OCI-LY1 (cell line): ENCODE measurements around the gene STAM.

ENCODE experiments used
- H2AFZ ChIP-seq: fragments of 200-600 bp; sonication (generic), shearing (Covaris generic); 2 replicates; pipeline ENCODE4 v1.6.0; 2014; ENCODE audit warnings: antibody characterized with exemption, mild to moderate bottlenecking, low read length
- H3F3A ChIP-seq: fragments of 200-600 bp; sonication (generic), shearing (Covaris generic); 2 replicates; pipeline ENCODE4 v1.6.0; 2014; ENCODE audit warnings: mild to moderate bottlenecking, antibody characterized with exemption, low read length, moderate library complexity; ENCODE audit not compliant: insufficient read depth
- H3K27ac ChIP-seq: fragments of 200-600 bp; sonication (generic); 2 replicates; pipeline ENCODE4 v1.5.1; 2014; ENCODE audit warnings: low read length, mixed run types, mild to moderate bottlenecking, low read depth; ENCODE audit not compliant: poor library complexity, severe bottlenecking
- H3K27me3 ChIP-seq: fragments of 200-600 bp; sonication (generic); 2 replicates; pipeline ENCODE4 v1.6.0; 2014; ENCODE audit warnings: antibody characterized with exemption, mild to moderate bottlenecking, low read length, moderate library complexity; ENCODE audit not compliant: insufficient read depth
- H3K36me3 ChIP-seq: fragments of 200-600 bp; sonication (generic); 2 replicates; pipeline ENCODE4 v1.6.1; 2014; ENCODE audit warnings: mild to moderate bottlenecking, antibody characterized with exemption, low read length, moderate library complexity, mixed read lengths; ENCODE audit not compliant: insufficient read depth
- H3K4me1 ChIP-seq: fragments of 200-600 bp; sonication (generic); 2 replicates; pipeline ENCODE4 v1.5.1; 2014; ENCODE audit warnings: mild to moderate bottlenecking, low read length, moderate library complexity; ENCODE audit not compliant: insufficient read depth, severe bottlenecking
- H3K4me2 ChIP-seq: fragments of 200-600 bp; sonication (generic), shearing (Covaris generic); 2 replicates; pipeline ENCODE4 v1.6.1; 2014; ENCODE audit warnings: low read length
- H3K4me3 ChIP-seq: fragments of 200-600 bp; sonication (generic); 2 replicates; pipeline ENCODE4 v1.5.1; 2014; ENCODE audit warnings: low read length, low read depth, mild to moderate bottlenecking, mixed read lengths; ENCODE audit not compliant: poor library complexity, severe bottlenecking
- H3K79me2 ChIP-seq: fragments of 200-600 bp; shearing (Covaris generic); 2 replicates; pipeline ENCODE4 v1.6.1; 2016; ENCODE audit warnings: mixed run types, low read length, mixed read lengths; ENCODE audit not compliant: insufficient read depth
- H3K9ac ChIP-seq: fragments of 200-600 bp; sonication (generic), shearing (Covaris generic); 2 replicates; pipeline ENCODE4 v1.6.1; 2014; ENCODE audit warnings: mild to moderate bottlenecking, low read length, mixed read lengths
- H3K9me2 ChIP-seq: fragments of 200-600 bp; sonication (generic), shearing (Covaris generic); 2 replicates; pipeline ENCODE4 v1.6.1; 2014; ENCODE audit warnings: low read depth, mild to moderate bottlenecking, low read length, mixed read lengths
- H3K9me3 ChIP-seq: fragments of 200-600 bp; shearing (Covaris generic); 2 replicates; pipeline ENCODE4 v1.6.1; 2014; ENCODE audit warnings: low read length, mixed read lengths
- H4K20me1 ChIP-seq: fragments of 200-600 bp; sonication (generic), shearing (Covaris generic); 2 replicates; pipeline ENCODE4 v1.6.0; 2016; ENCODE audit warnings: mild to moderate bottlenecking, low read length; ENCODE audit not compliant: insufficient read depth
- EZH2 ChIP-seq: fragments of 200-600 bp; sonication (generic), shearing (Covaris generic); IDR thresholded peaks from 2 replicates; pipeline ENCODE4 v1.8.0; 2017; ENCODE audit warnings: borderline replicate concordance, mixed run types, mild to moderate bottlenecking, antibody characterized with exemption, low read length, moderate library complexity, mixed read lengths
- TF ChIP-seq, protein P1 (sequence below): fragments of 200-600 bp; sonication (generic), shearing (Covaris generic); IDR thresholded peaks from 2 replicates; pipeline ENCODE4 v1.5.1; 2017; ENCODE audit warnings: mild to moderate bottlenecking, antibody characterized with exemption, low read length, moderate library complexity, mixed read lengths

STAM gene

DNA sequence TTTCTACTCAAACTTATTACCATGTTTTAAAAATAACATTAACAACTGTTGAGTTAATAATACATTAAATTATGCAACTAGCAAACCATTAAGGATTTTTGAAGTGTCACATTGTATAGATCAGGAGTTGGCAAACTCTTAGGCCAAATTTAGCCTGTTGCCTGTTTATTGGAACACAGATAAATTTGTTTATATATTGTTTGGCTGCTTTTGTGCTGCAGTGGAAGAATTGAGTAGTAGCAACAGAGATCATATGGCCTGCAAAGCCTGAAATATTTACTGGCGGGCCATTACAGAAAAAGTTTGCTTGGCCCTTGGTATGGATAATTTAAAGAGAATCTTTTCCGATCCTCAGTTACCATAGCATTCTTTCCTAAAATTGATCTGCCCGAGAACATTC is 57.4 kb downstream of the STAM start:
- TF ChIP-seq EZH2, result no peak
- TF ChIP-seq, protein P1, sequence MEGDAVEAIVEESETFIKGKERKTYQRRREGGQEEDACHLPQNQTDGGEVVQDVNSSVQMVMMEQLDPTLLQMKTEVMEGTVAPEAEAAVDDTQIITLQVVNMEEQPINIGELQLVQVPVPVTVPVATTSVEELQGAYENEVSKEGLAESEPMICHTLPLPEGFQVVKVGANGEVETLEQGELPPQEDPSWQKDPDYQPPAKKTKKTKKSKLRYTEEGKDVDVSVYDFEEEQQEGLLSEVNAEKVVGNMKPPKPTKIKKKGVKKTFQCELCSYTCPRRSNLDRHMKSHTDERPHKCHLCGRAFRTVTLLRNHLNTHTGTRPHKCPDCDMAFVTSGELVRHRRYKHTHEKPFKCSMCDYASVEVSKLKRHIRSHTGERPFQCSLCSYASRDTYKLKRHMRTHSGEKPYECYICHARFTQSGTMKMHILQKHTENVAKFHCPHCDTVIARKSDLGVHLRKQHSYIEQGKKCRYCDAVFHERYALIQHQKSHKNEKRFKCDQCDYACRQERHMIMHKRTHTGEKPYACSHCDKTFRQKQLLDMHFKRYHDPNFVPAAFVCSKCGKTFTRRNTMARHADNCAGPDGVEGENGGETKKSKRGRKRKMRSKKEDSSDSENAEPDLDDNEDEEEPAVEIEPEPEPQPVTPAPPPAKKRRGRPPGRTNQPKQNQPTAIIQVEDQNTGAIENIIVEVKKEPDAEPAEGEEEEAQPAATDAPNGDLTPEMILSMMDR, result no peak
- Histone ChIP-seq H3K9ac (no peak overlapping the region), H3K27me3 (no peaks in the 10 kb centered on the region), H3K4me2 (no peak overlapping the region), H3K36me3 (peaks cover 30% of the 10 kb centered on the region), H4K20me1 (no peaks in the 10 kb centered on the region), H3F3A (no peaks in the 10 kb centered on the region), H3K79me2 (no peaks in the 10 kb centered on the region), H2AFZ (no peak overlapping the region), H3K27ac (no peak overlapping the region), H3K9me2 (no peaks in the 10 kb centered on the region), H3K4me1 (no peaks in the 10 kb centered on the region), H3K9me3 (no peaks in the 10 kb centered on the region), H3K4me3 (no peak overlapping the region)

- no peaks in the 10 kb centered on the region for H3K9me3 ChIP-seq
- no peak for TF ChIP-seq EZH2
- TF ChIP-seq, protein P1, result no peak
- H3K79me2 ChIP-seq, result no peaks in the 10 kb centered on the region
- no peak overlapping the region for H3K4me2 ChIP-seq
- peaks cover 26% of the 10 kb centered on the region for H3K36me3 ChIP-seq
- H3K4me3 ChIP-seq, result no peak overlapping the region
- H3K27ac ChIP-seq, result no peak overlapping the region
- no peaks in the 10 kb centered on the region for H3K4me1 ChIP-seq
- H3F3A ChIP-seq, result no peaks in the 10 kb centered on the region
- no peak overlapping the region for H2AFZ ChIP-seq
- no peak overlapping the region for H3K9ac ChIP-seq
- no peaks in the 10 kb centered on the region for H3K27me3 ChIP-seq
- H4K20me1 ChIP-seq, result no peaks in the 10 kb centered on the region
- no peaks in the 10 kb centered on the region for H3K9me2 ChIP-seq
Measured at GRCh38 chr10:17703706-17704105, 59.8 kb downstream of the STAM start.

- Histone ChIP-seq H3K79me2 (no peaks in the 10 kb centered on the region), H3K9me3 (no peaks in the 10 kb centered on the region), H3K27ac (no peak overlapping the region), H3K36me3 (peaks cover 22% of the 10 kb centered on the region), H3K4me3 (no peak overlapping the region), H3K4me2 (no peak overlapping the region), H3K9me2 (no peaks in the 10 kb centered on the region), H4K20me1 (no peaks in the 10 kb centered on the region), H2AFZ (no peak overlapping the region), H3K9ac (no peak overlapping the region), H3K4me1 (no peaks in the 10 kb centered on the region), H3F3A (no peaks in the 10 kb centered on the region), H3K27me3 (no peaks in the 10 kb centered on the region)
- TF ChIP-seq, protein P1, result no peak
- TF ChIP-seq EZH2, result no peak
Measured at GRCh38 chr10:17708821-17709220, 64.9 kb downstream of the STAM start.
